SK-N-MC (cell line): ENCODE data around the gene CTNNBIP1.

Experiments
- EZH2 ChIP-seq: fragments of 200-600 bp; sonication (generic); IDR thresholded peaks from one replicate; pipeline ENCODE4 v1.6.1; 2017; ENCODE audit warnings: antibody characterized with exemption
- FOXP2 ChIP-seq: optimal IDR thresholded peaks from 2 replicates; pipeline ENCODE3; 2011; ENCODE audit warnings: mild to moderate bottlenecking, moderate library complexity; ENCODE audit not compliant: insufficient read depth; ENCODE audit errors: extremely low read length, control extremely low read depth
- POLR2AphosphoS5 ChIP-seq: IDR thresholded peaks from 2 replicates; pipeline ENCODE4 v1.6.1; 2012; ENCODE audit warnings: mild to moderate bottlenecking, low read depth, low read length, borderline replicate concordance

DNA sequence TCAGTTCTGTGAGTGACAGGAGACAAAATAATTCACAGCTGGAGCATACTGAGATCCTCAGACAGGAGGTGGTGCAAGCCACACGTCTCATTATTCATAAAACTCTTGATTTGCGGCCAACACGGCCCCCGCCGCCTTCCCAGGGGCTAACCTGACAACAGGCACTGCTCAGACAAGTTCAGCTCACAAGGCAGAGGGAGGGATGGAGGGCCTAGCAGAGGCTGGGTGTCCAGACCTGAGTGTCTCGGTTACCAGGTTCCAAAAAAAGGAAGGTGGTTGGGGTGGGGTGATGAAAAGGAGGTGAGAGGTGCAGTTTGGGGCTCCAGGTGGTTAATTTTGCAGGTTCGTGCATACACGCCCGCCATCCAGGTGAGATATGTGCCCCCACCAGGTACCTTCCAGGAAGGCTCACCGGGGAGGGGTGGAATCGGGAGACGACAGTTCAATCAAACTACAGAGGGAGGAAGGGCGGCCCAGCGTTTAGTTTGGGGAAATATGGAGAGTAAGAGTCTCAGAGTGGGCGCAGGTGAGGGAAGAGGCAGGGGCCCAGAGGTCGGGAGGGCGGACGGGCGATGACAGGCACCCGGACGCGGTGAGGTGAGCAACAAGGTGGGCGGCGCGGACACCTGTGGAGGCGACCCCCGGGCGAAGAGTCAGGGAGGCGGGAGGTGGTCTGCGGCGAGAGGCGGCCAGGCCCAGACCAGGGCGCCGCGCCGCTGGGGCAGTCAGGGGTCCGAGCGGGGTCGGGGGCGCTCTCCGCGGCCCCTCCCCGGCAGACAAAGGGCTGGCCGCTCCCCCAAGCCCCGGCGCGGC lies 629 bp downstream of the CTNNBIP1 start:
- TF ChIP-seq POLR2AphosphoS5 (no peak), EZH2 (no peak), FOXP2 (no peak)
